HEK293T (cell line): ENCODE results near the gene ZDHHC1.

Source experiments
- ARNT ChIP-seq: fragments of 450-650 bp; IDR thresholded peaks from 2 replicates; pipeline ENCODE4 v1.6.1; 2017; ENCODE audit warnings: mild to moderate bottlenecking
- BHLHE40 ChIP-seq: fragments of 450-650 bp; IDR thresholded peaks from 2 replicates; pipeline ENCODE4 v1.6.1; 2016; ENCODE audit warnings: mild to moderate bottlenecking, moderate library complexity, borderline replicate concordance
- ELF4 ChIP-seq: fragments of 450-650 bp; IDR thresholded peaks from 2 replicates; pipeline ENCODE4 v1.6.1; 2017; ENCODE audit warnings: antibody characterized with exemption
- FOXA1 ChIP-seq: fragments of 450-650 bp; IDR thresholded peaks from 2 replicates; pipeline ENCODE4 v1.6.1; 2016; ENCODE audit warnings: mild to moderate bottlenecking
- FOXK2 ChIP-seq: fragments of 450-650 bp; IDR thresholded peaks from 2 replicates; pipeline ENCODE4 v1.6.1; 2016; ENCODE audit warnings: mild to moderate bottlenecking
- FOXM1 ChIP-seq: fragments of 450-650 bp; IDR thresholded peaks from 2 replicates; pipeline ENCODE4 v1.6.1; 2017; ENCODE audit warnings: mild to moderate bottlenecking, borderline replicate concordance
- HDGF ChIP-seq: fragments of 450-650 bp; IDR thresholded peaks from 2 replicates; pipeline ENCODE4 v1.6.1; 2017; ENCODE audit warnings: antibody characterized with exemption, borderline replicate concordance
- L3MBTL2 ChIP-seq: fragments of 450-650 bp; conservative IDR thresholded peaks from 2 replicates; pipeline ENCODE4 v1.6.1; 2016; ENCODE audit warnings: mild to moderate bottlenecking
- LEF1 ChIP-seq: fragments of 450-650 bp; IDR thresholded peaks from 2 replicates; pipeline ENCODE4 v1.6.1; 2017; ENCODE audit warnings: mild to moderate bottlenecking, borderline replicate concordance
- NFRKB ChIP-seq: fragments of 450-650 bp; IDR thresholded peaks from 2 replicates; pipeline ENCODE4 v1.6.1; 2016; ENCODE audit warnings: mild to moderate bottlenecking, moderate library complexity
- SP1 ChIP-seq: fragments of 450-650 bp; IDR thresholded peaks from 2 replicates; pipeline ENCODE4 v1.6.1; 2017
- SUZ12 ChIP-seq: fragments of 450-650 bp; IDR thresholded peaks from 2 replicates; pipeline ENCODE4 v1.6.1; 2016; ENCODE audit warnings: mild to moderate bottlenecking
- TARDBP ChIP-seq: fragments of 450-650 bp; IDR thresholded peaks from 2 replicates; pipeline ENCODE4 v1.6.1; 2016
- ZNF384 ChIP-seq: fragments of 450-650 bp; IDR thresholded peaks from 2 replicates; pipeline ENCODE4 v1.6.1; 2016

GRCh38 chr16:67449336-67449735 lies 33.1 kb upstream of the ZDHHC1 start:
- no peak for TF ChIP-seq ELF4
- TF ChIP-seq HDGF = no peak
- no peak for TF ChIP-seq FOXM1
- no peak for TF ChIP-seq SP1
- no peak for TF ChIP-seq FOXA1
- no peak for TF ChIP-seq ZNF384
- no peak for TF ChIP-seq BHLHE40
- TF ChIP-seq TARDBP = no peak
- no peak for TF ChIP-seq ARNT
- no peak for TF ChIP-seq FOXK2
- TF ChIP-seq NFRKB = no peak
- no peak for TF ChIP-seq SUZ12
- no peak for TF ChIP-seq LEF1
- no peak for TF ChIP-seq L3MBTL2
